Measurements from ENCODE around the gene POC1A.

DNA sequence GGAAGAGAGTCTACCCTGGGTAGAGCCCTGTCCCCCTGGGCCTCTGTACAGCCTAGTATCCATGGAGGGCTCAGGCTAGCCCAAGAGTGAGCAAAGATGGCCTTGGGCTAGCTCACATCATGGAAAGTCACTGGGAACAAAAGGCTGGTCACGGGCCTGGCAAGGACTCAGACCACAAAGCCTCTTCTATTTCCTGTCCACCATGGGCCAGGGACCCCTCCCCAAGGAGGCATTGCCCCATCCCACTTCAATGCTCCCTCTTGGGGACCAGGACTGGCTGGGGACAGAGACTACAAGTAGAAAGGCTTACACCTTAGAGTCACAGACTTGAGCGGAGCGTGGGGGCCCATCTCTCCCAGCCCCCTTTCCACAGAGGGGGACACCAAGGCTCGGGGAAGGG is 114.8 kb downstream of the POC1A start:
- TF ChIP-seq, protein P1, sequence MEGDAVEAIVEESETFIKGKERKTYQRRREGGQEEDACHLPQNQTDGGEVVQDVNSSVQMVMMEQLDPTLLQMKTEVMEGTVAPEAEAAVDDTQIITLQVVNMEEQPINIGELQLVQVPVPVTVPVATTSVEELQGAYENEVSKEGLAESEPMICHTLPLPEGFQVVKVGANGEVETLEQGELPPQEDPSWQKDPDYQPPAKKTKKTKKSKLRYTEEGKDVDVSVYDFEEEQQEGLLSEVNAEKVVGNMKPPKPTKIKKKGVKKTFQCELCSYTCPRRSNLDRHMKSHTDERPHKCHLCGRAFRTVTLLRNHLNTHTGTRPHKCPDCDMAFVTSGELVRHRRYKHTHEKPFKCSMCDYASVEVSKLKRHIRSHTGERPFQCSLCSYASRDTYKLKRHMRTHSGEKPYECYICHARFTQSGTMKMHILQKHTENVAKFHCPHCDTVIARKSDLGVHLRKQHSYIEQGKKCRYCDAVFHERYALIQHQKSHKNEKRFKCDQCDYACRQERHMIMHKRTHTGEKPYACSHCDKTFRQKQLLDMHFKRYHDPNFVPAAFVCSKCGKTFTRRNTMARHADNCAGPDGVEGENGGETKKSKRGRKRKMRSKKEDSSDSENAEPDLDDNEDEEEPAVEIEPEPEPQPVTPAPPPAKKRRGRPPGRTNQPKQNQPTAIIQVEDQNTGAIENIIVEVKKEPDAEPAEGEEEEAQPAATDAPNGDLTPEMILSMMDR (IDR thresholded peaks at IDR 0.05; ENCODE audit: insufficient read depth, low read depth, low read length), result no peak
- no peak for TF ChIP-seq EZH2 (IDR thresholded peaks at IDR 0.05; ENCODE audit: insufficient read depth, low read length)
